Measurements from ENCODE around the gene USF2. TPM values are rescaled to one million over a fixed set of nuclear protein-coding genes. Genes with fewer than 3 reads are reported as not detected.
"Not testable (repeated sequence)": the region's sequence is repeated elsewhere in the genome, so short reads cannot be mapped to it uniquely, and the experiment has no call there.

USF2 gene
- total RNA-seq, 1 donor from 2014 or later = 156 TPM

- Mint-ChIP-seq H3K9me3 (no peaks in the 10 kb centered on the region), H3K27me3 (ENCODE audit: insufficient read depth) (peaks cover 9% of the 10 kb centered on the region), H3K4me3 (no peak overlapping the region), H3K36me3 (ENCODE audit: low read depth) (no peaks in the 10 kb centered on the region), H3K27ac (no peak overlapping the region), H3K4me1 (ENCODE audit: low read depth) (no peaks in the 10 kb centered on the region)
- DNase-seq (ENCODE audit: low spot score) = no peak
- intact Hi-C loops (cut with micrococcal nuclease) = no loop called here
Measured at GRCh38 chr19:35229601-35230000, 39.2 kb upstream of the USF2 start.

- H3K36me3 Mint-ChIP-seq (ENCODE audit: low read depth) = no peaks in the 10 kb centered on the region
- intact Hi-C loops (cut with micrococcal nuclease) = no loop called here
- H3K27ac Mint-ChIP-seq = no peak overlapping the region
- DNase-seq (ENCODE audit: low spot score) = no peak
- no peak overlapping the region for H3K4me3 Mint-ChIP-seq
- peaks cover 7% of the 10 kb centered on the region for H3K27me3 Mint-ChIP-seq (ENCODE audit: insufficient read depth)
- H3K9me3 Mint-ChIP-seq = no peaks in the 10 kb centered on the region
- H3K4me1 Mint-ChIP-seq (ENCODE audit: low read depth) = peaks cover 4% of the 10 kb centered on the region
Measured at GRCh38 chr19:35231956-35232645, 36.7 kb upstream of the USF2 start.

- no peak for DNase-seq (ENCODE audit: low spot score)
- no peaks in the 10 kb centered on the region for H3K36me3 Mint-ChIP-seq (ENCODE audit: low read depth)
- peaks cover 7% of the 10 kb centered on the region for H3K27me3 Mint-ChIP-seq (ENCODE audit: insufficient read depth)
- H3K4me3 Mint-ChIP-seq = no peak overlapping the region
- H3K4me1 Mint-ChIP-seq (ENCODE audit: low read depth) = peaks cover 4% of the 10 kb centered on the region
- no peaks in the 10 kb centered on the region for H3K9me3 Mint-ChIP-seq
- H3K27ac Mint-ChIP-seq = no peak overlapping the region
- intact Hi-C loops (cut with micrococcal nuclease) = no loop called here
Measured at GRCh38 chr19:35232912-35233311, 35.9 kb upstream of the USF2 start.

- H3K27ac Mint-ChIP-seq = no peak overlapping the region
Measured at GRCh38 chr19:35236638-35237400, 31.9 kb upstream of the USF2 start.

GRCh38 chr19:35239597-35239996 is 29.2 kb upstream of the USF2 start:
- Mint-ChIP-seq H3K27me3 (ENCODE audit: insufficient read depth) (peaks cover 16% of the 10 kb centered on the region), H3K4me1 (ENCODE audit: low read depth) (peaks cover 17% of the 10 kb centered on the region), H3K9me3 (peaks cover 31% of the 10 kb centered on the region)
- H3K36me3 Mint-ChIP-seq (ENCODE audit: low read depth); intact Hi-C loops (cut with micrococcal nuclease); DNase-seq (ENCODE audit: low spot score); H3K27ac Mint-ChIP-seq; H3K4me3 Mint-ChIP-seq: not testable (repeated sequence)

More at GRCh38 chr19:35236638-35237400, 31.9 kb upstream of the USF2 start:
- DNase-seq (ENCODE audit: low spot score) = no peak
- peaks cover 7% of the 10 kb centered on the region for H3K27me3 Mint-ChIP-seq (ENCODE audit: insufficient read depth)
- H3K4me1 Mint-ChIP-seq (ENCODE audit: low read depth) = peaks cover 17% of the 10 kb centered on the region
- H3K36me3 Mint-ChIP-seq (ENCODE audit: low read depth) = peaks cover 7% of the 10 kb centered on the region
- H3K4me3 Mint-ChIP-seq = no peak overlapping the region
- peaks cover 20% of the 10 kb centered on the region for H3K9me3 Mint-ChIP-seq
- intact Hi-C loops (cut with micrococcal nuclease) = no loop called here

- Mint-ChIP-seq H3K36me3 (ENCODE audit: low read depth) (peaks cover 7% of the 10 kb centered on the region), H3K27ac (no peak overlapping the region), H3K9me3 (peaks cover 34% of the 10 kb centered on the region), H3K27me3 (ENCODE audit: insufficient read depth) (peaks cover 16% of the 10 kb centered on the region), H3K4me1 (ENCODE audit: low read depth) (peaks cover 17% of the 10 kb centered on the region), H3K4me3 (peak overlapping the region; percentile 6)
- intact Hi-C loops (cut with micrococcal nuclease) = no loop called here
- DNase-seq (ENCODE audit: low spot score) = no peak
Measured at GRCh38 chr19:35240327-35240726, 28.4 kb upstream of the USF2 start.

GRCh38 chr19:35241417-35241816 is 27.3 kb upstream of the USF2 start:
- intact Hi-C loops (cut with micrococcal nuclease) = no loop called here
- Mint-ChIP-seq H3K9me3 (peaks cover 34% of the 10 kb centered on the region), H3K27ac (no peak overlapping the region), H3K4me1 (ENCODE audit: low read depth) (peaks cover 17% of the 10 kb centered on the region), H3K36me3 (ENCODE audit: low read depth) (peaks cover 7% of the 10 kb centered on the region), H3K27me3 (ENCODE audit: insufficient read depth) (peaks cover 22% of the 10 kb centered on the region), H3K4me3 (no peak overlapping the region)
- no peak for DNase-seq (ENCODE audit: low spot score)

- intact Hi-C loops (cut with micrococcal nuclease) = loop anchor here (5.0 kb wide), 1 partner anchor 34 kb away; no protein-coding TSS in a partner anchor
- peaks cover 30% of the 10 kb centered on the region for H3K27me3 Mint-ChIP-seq (ENCODE audit: insufficient read depth)
Measured at GRCh38 chr19:35246466-35247092, 22.2 kb upstream of the USF2 start.

GRCh38 chr19:35247526-35248309 is 21.0 kb upstream of the USF2 start:
- peaks cover 12% of the 10 kb centered on the region for H3K9me3 Mint-ChIP-seq
- peak overlapping the region; percentile 85 for H3K4me3 Mint-ChIP-seq
- peaks cover 2% of the 10 kb centered on the region for H3K36me3 Mint-ChIP-seq (ENCODE audit: low read depth)
- intact Hi-C loops (cut with micrococcal nuclease) = loop anchor here (1.0 to 5.0 kb wide), 2 partner anchors 21 to 35 kb away; partner anchors contain the start of gene USF2
- H3K27ac Mint-ChIP-seq = peak overlapping the region; percentile 66
- no peak for DNase-seq (ENCODE audit: low spot score)
- peaks cover 18% of the 10 kb centered on the region for H3K4me1 Mint-ChIP-seq (ENCODE audit: low read depth)
- H3K27me3 Mint-ChIP-seq (ENCODE audit: insufficient read depth) = peaks cover 27% of the 10 kb centered on the region

More at GRCh38 chr19:35246466-35247092, 22.2 kb upstream of the USF2 start:
- H3K4me3 Mint-ChIP-seq = peak overlapping the region; percentile 85
- no peak for DNase-seq (ENCODE audit: low spot score)
- no peak overlapping the region for H3K27ac Mint-ChIP-seq
- peaks cover 18% of the 10 kb centered on the region for H3K4me1 Mint-ChIP-seq (ENCODE audit: low read depth)
- H3K36me3 Mint-ChIP-seq (ENCODE audit: low read depth) = peaks cover 2% of the 10 kb centered on the region
- H3K9me3 Mint-ChIP-seq = peaks cover 17% of the 10 kb centered on the region

GRCh38 chr19:35248310-35249145 is 20.2 kb upstream of the USF2 start, which contains the start of gene LSR:
LSR (plus strand) TSS chr19:35249002; CDS start chr19:35249023, 21 bp downstream.
- Mint-ChIP-seq H3K36me3 (ENCODE audit: low read depth) (peaks cover 2% of the 10 kb centered on the region), H3K4me3 (peak within 1 kb of the TSS; percentile 85), H3K27ac (peak within 1 kb of the TSS; percentile 23), H3K9me3 (peaks cover 7% of the 10 kb centered on the region), H3K4me1 (ENCODE audit: low read depth) (peaks cover 18% of the 10 kb centered on the region), H3K27me3 (ENCODE audit: insufficient read depth) (peaks cover 19% of the 10 kb centered on the region)
- DNase-seq (ENCODE audit: low spot score) = peak; percentile 30
- intact Hi-C loops (cut with micrococcal nuclease) = loop anchor here (1.0 to 5.0 kb wide), 2 partner anchors 20 to 36 kb away; partner anchors contain the start of gene USF2

GRCh38 chr19:35249146-35249847 is 19.5 kb upstream of the USF2 start:
- H3K4me3 Mint-ChIP-seq = peak overlapping the region; percentile 85
- intact Hi-C loops (cut with micrococcal nuclease) = loop anchor here (5.0 kb wide), 1 partner anchor 37 kb away; no protein-coding TSS in a partner anchor

More at GRCh38 chr19:35249146-35249847, 19.5 kb upstream of the USF2 start:
- H3K27me3 Mint-ChIP-seq (ENCODE audit: insufficient read depth) = peaks cover 16% of the 10 kb centered on the region
- DNase-seq (ENCODE audit: low spot score) = no peak
- no peak overlapping the region for H3K27ac Mint-ChIP-seq
- H3K9me3 Mint-ChIP-seq = peaks cover 4% of the 10 kb centered on the region
- H3K4me1 Mint-ChIP-seq (ENCODE audit: low read depth) = peaks cover 18% of the 10 kb centered on the region
- H3K36me3 Mint-ChIP-seq (ENCODE audit: low read depth) = peaks cover 2% of the 10 kb centered on the region
